Measurements from ENCODE around the gene HMGN1. TPM values are rescaled to one million over a fixed set of nuclear protein-coding genes. Genes with fewer than 3 reads are reported as not detected.
A peak's percentile ranks its signal among the peaks of the same experiment; 100 is the strongest.

Gene HMGN1
- total RNA-seq, 1 experiment from 2014 or later: 469 TPM

DNA sequence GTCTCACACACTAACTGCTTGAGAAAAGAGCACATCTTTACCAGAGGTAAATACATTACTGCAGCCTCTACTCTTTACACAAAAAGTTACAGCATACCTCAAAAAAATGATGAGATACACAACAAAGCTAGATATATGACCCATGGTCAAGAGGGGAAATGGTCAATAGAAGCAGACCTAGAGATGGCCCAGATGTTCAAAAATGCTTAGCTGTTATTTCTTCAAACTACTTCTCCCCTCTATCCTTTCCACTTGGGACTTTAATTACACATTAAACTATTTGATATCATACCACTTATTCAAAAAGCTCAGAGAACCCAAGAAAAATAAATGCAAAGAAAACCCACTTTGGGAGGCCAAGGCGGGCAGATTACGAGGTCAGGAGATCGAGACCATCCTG, 48.3 kb downstream of the HMGN1 start:
- ChIA-PET CTCF (interaction anchor here (0.8 kb wide), 1 partner anchor 144 kb away, joined by 3 read pairs; no protein-coding TSS in a partner anchor), POLR2A (interaction anchor here (0.5 to 1.2 kb wide), 3 partner anchors 11 to 87 kb away, joined by 3 read pairs; no protein-coding TSS in a partner anchor)
- no peaks in the 10 kb centered on the region for H3K4me1 Mint-ChIP-seq
- H3K36me3 Mint-ChIP-seq: peaks cover 67% of the 10 kb centered on the region
- no peak for ATAC-seq
- peak overlapping the region; percentile 48; the same call in 1 of the 2 replicates for H3K27ac Mint-ChIP-seq
- no peak for DNase-seq (ENCODE audit: low spot score)
- no peak for TF ChIP-seq SOX15 (CRISPR knock-in tag; IDR thresholded peaks at IDR 0.05)
- TF ChIP-seq CREM (CRISPR knock-in tag; IDR thresholded peaks at IDR 0.05): no peak
- TF ChIP-seq ERG (CRISPR knock-in tag; IDR thresholded peaks at IDR 0.05): no peak
- TF ChIP-seq ATF1 (CRISPR knock-in tag; IDR thresholded peaks at IDR 0.05): no peak
- H3K4me3 Mint-ChIP-seq: no peak overlapping the region
- no peaks in the 10 kb centered on the region for H3K27me3 Mint-ChIP-seq (ENCODE audit: low read depth)
- peaks cover 14% of the 10 kb centered on the region for H3K9me3 Mint-ChIP-seq

- DNase-seq (ENCODE audit: low spot score): no peak
- CTCF ChIA-PET: no interaction called here
- no peak for ATAC-seq
- Mint-ChIP-seq H3K4me3 (no peak overlapping the region), H3K4me1 (no peaks in the 10 kb centered on the region), H3K9me3 (peaks cover 14% of the 10 kb centered on the region), H3K27ac (no peak overlapping the region), H3K27me3 (ENCODE audit: low read depth) (no peaks in the 10 kb centered on the region), H3K36me3 (peaks cover 78% of the 10 kb centered on the region)
- TF ChIP-seq PRRX2 (CRISPR knock-in tag; IDR thresholded peaks at IDR 0.05): no peak
- TF ChIP-seq, protein P1, sequence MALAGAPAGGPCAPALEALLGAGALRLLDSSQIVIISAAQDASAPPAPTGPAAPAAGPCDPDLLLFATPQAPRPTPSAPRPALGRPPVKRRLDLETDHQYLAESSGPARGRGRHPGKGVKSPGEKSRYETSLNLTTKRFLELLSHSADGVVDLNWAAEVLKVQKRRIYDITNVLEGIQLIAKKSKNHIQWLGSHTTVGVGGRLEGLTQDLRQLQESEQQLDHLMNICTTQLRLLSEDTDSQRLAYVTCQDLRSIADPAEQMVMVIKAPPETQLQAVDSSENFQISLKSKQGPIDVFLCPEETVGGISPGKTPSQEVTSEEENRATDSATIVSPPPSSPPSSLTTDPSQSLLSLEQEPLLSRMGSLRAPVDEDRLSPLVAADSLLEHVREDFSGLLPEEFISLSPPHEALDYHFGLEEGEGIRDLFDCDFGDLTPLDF (CRISPR knock-in tag; IDR thresholded peaks at IDR 0.05): no peak
- TF ChIP-seq NR3C1 (CRISPR knock-in tag; conservative IDR thresholded peaks at IDR 0.05; ENCODE audit: low read depth): no peak
- TF ChIP-seq JAZF1 (CRISPR knock-in tag; IDR thresholded peaks at IDR 0.05): no peak
- no peak for TF ChIP-seq TP53 (CRISPR knock-in tag; IDR thresholded peaks at IDR 0.05)
- TF ChIP-seq ZNF219 (CRISPR knock-in tag; IDR thresholded peaks at IDR 0.05; ENCODE audit: borderline replicate concordance): no peak
- TF ChIP-seq, protein P2, sequence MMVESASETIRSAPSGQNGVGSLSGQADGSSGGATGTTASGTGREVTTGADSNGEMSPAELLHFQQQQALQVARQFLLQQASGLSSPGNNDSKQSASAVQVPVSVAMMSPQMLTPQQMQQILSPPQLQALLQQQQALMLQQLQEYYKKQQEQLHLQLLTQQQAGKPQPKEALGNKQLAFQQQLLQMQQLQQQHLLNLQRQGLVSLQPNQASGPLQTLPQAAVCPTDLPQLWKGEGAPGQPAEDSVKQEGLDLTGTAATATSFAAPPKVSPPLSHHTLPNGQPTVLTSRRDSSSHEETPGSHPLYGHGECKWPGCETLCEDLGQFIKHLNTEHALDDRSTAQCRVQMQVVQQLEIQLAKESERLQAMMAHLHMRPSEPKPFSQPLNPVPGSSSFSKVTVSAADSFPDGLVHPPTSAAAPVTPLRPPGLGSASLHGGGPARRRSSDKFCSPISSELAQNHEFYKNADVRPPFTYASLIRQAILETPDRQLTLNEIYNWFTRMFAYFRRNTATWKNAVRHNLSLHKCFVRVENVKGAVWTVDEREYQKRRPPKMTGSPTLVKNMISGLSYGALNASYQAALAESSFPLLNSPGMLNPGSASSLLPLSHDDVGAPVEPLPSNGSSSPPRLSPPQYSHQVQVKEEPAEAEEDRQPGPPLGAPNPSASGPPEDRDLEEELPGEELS (CRISPR knock-in tag; IDR thresholded peaks at IDR 0.05): no peak
- no peak for TF ChIP-seq FOXK1 (CRISPR knock-in tag; IDR thresholded peaks at IDR 0.05)
- no peak for TF ChIP-seq ZSCAN18 (CRISPR knock-in tag; IDR thresholded peaks at IDR 0.05)
- TF ChIP-seq, protein P3, sequence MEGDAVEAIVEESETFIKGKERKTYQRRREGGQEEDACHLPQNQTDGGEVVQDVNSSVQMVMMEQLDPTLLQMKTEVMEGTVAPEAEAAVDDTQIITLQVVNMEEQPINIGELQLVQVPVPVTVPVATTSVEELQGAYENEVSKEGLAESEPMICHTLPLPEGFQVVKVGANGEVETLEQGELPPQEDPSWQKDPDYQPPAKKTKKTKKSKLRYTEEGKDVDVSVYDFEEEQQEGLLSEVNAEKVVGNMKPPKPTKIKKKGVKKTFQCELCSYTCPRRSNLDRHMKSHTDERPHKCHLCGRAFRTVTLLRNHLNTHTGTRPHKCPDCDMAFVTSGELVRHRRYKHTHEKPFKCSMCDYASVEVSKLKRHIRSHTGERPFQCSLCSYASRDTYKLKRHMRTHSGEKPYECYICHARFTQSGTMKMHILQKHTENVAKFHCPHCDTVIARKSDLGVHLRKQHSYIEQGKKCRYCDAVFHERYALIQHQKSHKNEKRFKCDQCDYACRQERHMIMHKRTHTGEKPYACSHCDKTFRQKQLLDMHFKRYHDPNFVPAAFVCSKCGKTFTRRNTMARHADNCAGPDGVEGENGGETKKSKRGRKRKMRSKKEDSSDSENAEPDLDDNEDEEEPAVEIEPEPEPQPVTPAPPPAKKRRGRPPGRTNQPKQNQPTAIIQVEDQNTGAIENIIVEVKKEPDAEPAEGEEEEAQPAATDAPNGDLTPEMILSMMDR (IDR thresholded peaks at IDR 0.05): no peak
- TF ChIP-seq, protein P4, sequence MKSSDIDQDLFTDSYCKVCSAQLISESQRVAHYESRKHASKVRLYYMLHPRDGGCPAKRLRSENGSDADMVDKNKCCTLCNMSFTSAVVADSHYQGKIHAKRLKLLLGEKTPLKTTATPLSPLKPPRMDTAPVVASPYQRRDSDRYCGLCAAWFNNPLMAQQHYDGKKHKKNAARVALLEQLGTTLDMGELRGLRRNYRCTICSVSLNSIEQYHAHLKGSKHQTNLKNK (CRISPR knock-in tag; IDR thresholded peaks at IDR 0.05): no peak
- TF ChIP-seq NFYB (CRISPR knock-in tag; conservative IDR thresholded peaks at IDR 0.05; ENCODE audit: low read depth): no peak
- POLR2A ChIA-PET: no interaction called here
These were observed 52.0 kb downstream of the HMGN1 start for GRCh38 chr21:39296891-39297290.

Other genes with a start within 250 kb of the HMGN1 start
- gene PSMG1, start 165.6 kb downstream of the HMGN1 start, total RNA-seq (2021): 64.0 to 70.4 TPM (median 68.6 TPM) in 3 replicates
- gene BRWD1, start 35.5 kb downstream of the HMGN1 start, total RNA-seq (2021): 48.8 to 53.3 TPM (median 52.5 TPM) in 3 replicates
- gene LCA5L, start 96.7 kb upstream of the HMGN1 start, total RNA-seq (2021): 0.64 to 1.0 TPM (median 0.76 TPM) in 3 replicates
- 3.2 to 4.8 TPM (median 4.0 TPM) in 3 replicates for gene SH3BGR, start 102.9 kb upstream of the HMGN1 start, total RNA-seq (2021)